Tibial nerve (tissue), 3 donors: Measurements from ENCODE around the gene HOXA11.

Source experiments
- POLR2A ChIP-seq, 2 donors: fragments of 450-650 bp; IDR thresholded peaks; one replicate each; pipeline ENCODE4 v1.6.1; 2017; ENCODE audit warnings: antibody characterized with exemption in 2 of 2, mild to moderate bottlenecking in 2 of 2, moderate library complexity in 2 of 2
- TF ChIP-seq, protein P1 (sequence below), 5 experiments: fragments of 200-600 bp in 3 of 5; fragments of 450-650 bp in 2 of 5; sonication (generic) in 3 of 5; IDR thresholded peaks; one replicate each; pipeline ENCODE4 v1.5.1; 2016 to 2019; ENCODE audit warnings: antibody characterized with exemption in 5 of 5, mild to moderate bottlenecking in 3 of 5, moderate library complexity in 2 of 5

DNA sequence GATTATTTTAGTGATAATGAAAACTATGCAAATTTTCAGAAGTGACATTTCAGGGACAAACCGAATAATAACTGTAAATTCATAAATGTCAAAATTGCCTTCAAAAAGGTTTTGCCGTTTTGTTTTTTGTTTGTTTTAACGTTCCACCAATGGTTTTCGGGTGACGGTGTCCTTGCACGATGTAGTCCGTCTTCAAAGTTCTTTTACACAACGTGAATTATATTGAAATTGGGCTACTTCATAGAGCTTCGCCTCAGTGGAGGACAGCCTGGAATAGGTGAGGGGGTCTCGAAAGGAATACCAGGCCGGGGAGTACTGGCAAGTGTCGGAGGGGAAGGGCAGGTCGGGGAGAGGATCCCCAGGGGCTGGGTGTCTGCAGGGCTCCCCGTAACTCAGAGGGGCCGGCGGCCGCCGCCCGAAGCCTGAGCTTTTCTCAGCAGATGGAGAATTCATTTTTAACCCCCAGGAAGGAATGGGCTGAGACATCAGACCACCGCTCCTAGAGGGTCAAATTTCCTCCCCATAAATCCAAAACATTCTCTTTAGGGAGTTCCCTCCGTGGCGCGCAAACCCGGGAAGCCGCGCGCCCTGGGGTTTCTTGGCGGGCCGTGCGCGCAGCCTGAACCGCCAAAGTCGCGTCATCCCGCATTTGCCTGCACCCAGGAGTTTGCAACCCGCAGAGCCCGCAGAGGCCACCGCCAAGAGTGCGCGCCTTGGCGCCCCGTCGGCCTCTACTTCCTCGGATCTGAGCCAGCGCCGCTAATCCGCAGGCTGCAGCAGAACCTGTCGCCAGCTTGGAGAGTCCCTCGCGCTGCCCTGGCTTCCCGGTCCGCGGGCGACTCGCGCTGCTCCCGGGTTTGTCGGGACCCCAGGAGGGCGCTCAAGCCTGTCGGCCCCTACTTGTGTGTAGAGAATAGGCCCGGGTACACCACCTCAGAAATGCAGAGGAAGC lies 40.2 kb upstream of the HOXA11 start:
- TF ChIP-seq, protein P1, sequence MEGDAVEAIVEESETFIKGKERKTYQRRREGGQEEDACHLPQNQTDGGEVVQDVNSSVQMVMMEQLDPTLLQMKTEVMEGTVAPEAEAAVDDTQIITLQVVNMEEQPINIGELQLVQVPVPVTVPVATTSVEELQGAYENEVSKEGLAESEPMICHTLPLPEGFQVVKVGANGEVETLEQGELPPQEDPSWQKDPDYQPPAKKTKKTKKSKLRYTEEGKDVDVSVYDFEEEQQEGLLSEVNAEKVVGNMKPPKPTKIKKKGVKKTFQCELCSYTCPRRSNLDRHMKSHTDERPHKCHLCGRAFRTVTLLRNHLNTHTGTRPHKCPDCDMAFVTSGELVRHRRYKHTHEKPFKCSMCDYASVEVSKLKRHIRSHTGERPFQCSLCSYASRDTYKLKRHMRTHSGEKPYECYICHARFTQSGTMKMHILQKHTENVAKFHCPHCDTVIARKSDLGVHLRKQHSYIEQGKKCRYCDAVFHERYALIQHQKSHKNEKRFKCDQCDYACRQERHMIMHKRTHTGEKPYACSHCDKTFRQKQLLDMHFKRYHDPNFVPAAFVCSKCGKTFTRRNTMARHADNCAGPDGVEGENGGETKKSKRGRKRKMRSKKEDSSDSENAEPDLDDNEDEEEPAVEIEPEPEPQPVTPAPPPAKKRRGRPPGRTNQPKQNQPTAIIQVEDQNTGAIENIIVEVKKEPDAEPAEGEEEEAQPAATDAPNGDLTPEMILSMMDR (IDR thresholded peaks at IDR 0.05), result no peak
- TF ChIP-seq POLR2A (IDR thresholded peaks at IDR 0.05), result no peak
